Activated CD4-positive, alpha-beta T cell treated with anti-CD3 and anti-CD28 coated beads, Interleukin-2, amount 50 U/mL, for 16 hours (primary cell): Measurements from ENCODE around the gene SPDYE2B.
"Not testable (repeated sequence)": the region's sequence is repeated elsewhere in the genome, so short reads cannot be mapped to it uniquely, and the experiment has no call there.

Source experiments
- DNase-seq: peaks from one replicate; pipeline ENCODE4 v3.0.0-alpha.2; 2020

Gene SPDYE2B

GRCh38 chr7:102643404-102643803, 6.7 kb upstream of the SPDYE2B start:
- not testable (repeated sequence) for DNase-seq

GRCh38 chr7:102647813-102648212, 2.3 kb upstream of the SPDYE2B start:
- not testable (repeated sequence) for DNase-seq

- not testable (repeated sequence) for DNase-seq
Observed at GRCh38 chr7:102664765-102665164, 14.6 kb downstream of the SPDYE2B start.

GRCh38 chr7:102666850-102667249, 16.7 kb downstream of the SPDYE2B start:
- DNase-seq = not testable (repeated sequence)

- DNase-seq = not testable (repeated sequence)
Observed at GRCh38 chr7:102667523-102667922, 17.4 kb downstream of the SPDYE2B start.

- not testable (repeated sequence) for DNase-seq
Observed at GRCh38 chr7:102671166-102671955, 21.2 kb downstream of the SPDYE2B start, which contains the start of gene POLR2J2. Gene POLR2J2 (minus strand): TSS chr7:102671663. CDS start chr7:102671601, 62 bp downstream.

GRCh38 chr7:102671956-102672307, 21.8 kb downstream of the SPDYE2B start:
- not testable (repeated sequence) for DNase-seq

- not testable (repeated sequence) for DNase-seq
Observed at GRCh38 chr7:102673447-102674067, 23.4 kb downstream of the SPDYE2B start.

GRCh38 chr7:102675545-102675944, 25.4 kb downstream of the SPDYE2B start:
- not testable (repeated sequence) for DNase-seq

- not testable (repeated sequence) for DNase-seq
Observed at GRCh38 chr7:102680780-102681179, 30.7 kb downstream of the SPDYE2B start.

GRCh38 chr7:102682560-102682959, 32.4 kb downstream of the SPDYE2B start:
- DNase-seq = not testable (repeated sequence)

- DNase-seq = not testable (repeated sequence)
Observed at GRCh38 chr7:102688299-102689036, 38.3 kb downstream of the SPDYE2B start.

- not testable (repeated sequence) for DNase-seq
Observed at GRCh38 chr7:102689436-102690282, 39.5 kb downstream of the SPDYE2B start.

- DNase-seq = not testable (repeated sequence)
Observed at GRCh38 chr7:102690602-102691001, 40.5 kb downstream of the SPDYE2B start.

- not testable (repeated sequence) for DNase-seq
Observed at GRCh38 chr7:102694008-102694407, 43.9 kb downstream of the SPDYE2B start.

- DNase-seq = not testable (repeated sequence)
Observed at GRCh38 chr7:102695033-102695552, 45.0 kb downstream of the SPDYE2B start.

GRCh38 chr7:102696009-102696408, 45.9 kb downstream of the SPDYE2B start:
- not testable (repeated sequence) for DNase-seq

GRCh38 chr7:102697642-102698512, 47.8 kb downstream of the SPDYE2B start:
- DNase-seq = not testable (repeated sequence)

GRCh38 chr7:102698962-102699750, 49.0 kb downstream of the SPDYE2B start:
- not testable (repeated sequence) for DNase-seq
